HG03139 (cell line): ENCODE results near the gene ARHGEF6.
"Not testable (repeated sequence)": the region's sequence is repeated elsewhere in the genome, so short reads cannot be mapped to it uniquely, and the experiment has no call there.

ENCODE experiments used
- ATAC-seq: cut with Tn5 transposase; IDR thresholded peaks from one replicate; pipeline ENCODE4 v1.9.1; 2021; ENCODE audit not compliant: unreplicated experiment

The ARHGEF6 gene

DNA sequence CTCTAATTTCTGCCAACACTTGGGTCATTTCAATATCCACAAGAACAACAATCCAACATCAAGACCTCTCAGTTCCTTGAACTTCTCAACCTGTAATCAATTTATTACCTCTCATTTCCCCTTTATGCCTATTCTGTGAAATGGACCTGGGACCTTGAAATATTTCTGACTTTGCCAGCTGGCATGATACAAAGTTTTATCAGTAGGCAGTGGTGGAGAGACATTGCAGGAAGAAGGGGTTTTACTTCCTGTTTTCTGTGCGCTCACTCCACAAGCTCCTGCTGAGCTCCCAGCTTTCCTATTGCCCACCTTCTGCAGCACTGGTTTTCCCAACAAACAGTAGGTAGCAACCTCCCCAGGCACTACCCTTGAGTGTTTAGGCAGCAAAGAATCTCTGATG is 3.5 kb upstream of the ARHGEF6 start:
- ATAC-seq: no peak

DNA sequence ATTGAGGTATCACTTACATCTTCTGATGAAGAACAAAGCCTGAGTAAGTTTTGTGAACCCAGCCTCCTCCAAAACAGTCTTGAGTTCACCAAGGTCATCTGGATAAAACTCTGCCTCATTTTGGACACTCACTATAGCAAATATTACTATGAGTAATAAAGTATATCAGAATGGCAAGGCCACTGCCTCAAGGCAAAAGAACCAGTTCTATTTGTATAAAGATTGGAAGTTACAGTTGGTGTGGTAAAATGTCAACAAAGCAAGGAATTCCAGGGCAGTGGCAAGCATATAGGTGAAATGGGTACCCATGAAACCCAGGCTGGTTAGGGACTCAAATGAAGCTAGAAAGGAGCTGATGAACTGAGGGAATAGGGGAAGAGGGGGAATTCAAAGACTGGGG is 2.4 kb upstream of the ARHGEF6 start:
- no peak for ATAC-seq

DNA sequence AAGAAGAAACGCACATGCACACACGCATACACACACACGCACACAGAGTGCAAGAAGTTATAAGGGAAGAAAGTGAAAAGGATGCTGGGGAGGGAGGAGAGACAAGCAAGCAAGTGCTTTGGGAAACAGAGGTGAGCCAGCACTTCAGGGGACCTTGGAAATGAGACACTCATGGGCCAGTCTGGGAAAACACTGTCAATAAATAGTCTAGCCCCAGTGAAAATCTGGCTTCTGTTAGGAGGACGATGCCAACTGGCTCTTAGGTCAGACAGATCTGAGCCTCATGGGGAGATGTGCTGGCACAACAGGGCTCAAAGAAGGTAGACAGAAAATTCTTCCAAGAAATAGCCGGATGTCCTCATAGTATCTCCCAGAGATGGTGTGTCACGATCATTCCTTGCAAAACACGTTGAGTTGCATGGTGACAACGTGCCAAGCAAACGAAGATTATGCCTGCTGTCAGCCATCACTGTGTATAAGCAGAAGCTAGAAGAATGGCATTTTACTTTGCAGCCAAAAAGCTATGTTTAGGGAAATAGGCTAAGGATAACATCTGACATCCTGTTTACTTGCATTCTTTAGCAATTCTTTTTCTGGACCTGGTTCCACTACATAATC is 557 bp upstream of the ARHGEF6 start:
- no peak for ATAC-seq

DNA sequence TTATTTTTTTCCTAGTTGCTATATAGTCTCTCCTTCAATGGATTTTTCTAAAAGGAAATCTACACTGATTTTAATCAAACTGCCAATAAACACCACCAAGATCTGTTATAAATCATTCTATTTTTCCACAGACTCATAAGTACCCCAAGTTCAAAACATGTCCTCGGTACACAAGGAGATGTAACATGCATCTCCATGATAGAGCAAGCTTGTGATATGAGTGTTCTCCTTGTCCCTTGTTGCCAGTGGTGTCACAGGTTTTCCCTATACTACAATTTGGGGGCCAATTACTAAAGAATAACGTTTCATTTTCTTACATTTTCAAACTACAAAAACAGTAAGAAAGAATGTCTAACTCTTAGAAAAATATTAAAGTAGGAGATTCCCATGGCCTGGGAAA is 491 bp downstream of the ARHGEF6 start:
- no peak for ATAC-seq

DNA sequence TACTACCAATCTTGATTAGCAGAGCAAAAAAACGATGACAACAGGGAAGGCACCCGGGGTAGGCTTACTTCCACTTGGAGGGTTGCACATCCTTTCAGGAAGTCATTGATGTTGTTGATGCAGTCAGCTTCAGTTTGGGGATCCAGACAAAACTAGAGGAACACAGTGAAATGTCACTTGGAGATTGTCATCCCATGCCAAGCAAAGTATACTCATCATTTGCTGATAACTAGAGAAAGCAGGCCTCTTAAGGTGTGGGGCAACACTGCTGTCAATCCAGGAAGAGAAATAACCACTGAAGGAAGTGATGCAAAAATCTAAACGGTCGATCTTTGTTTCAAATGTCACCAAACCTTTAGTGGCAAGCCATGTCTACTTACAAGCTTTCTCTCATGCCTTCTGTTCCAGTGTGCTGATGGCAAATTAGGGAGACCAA is 1.4 kb downstream of the ARHGEF6 start:
- no peak for ATAC-seq

DNA sequence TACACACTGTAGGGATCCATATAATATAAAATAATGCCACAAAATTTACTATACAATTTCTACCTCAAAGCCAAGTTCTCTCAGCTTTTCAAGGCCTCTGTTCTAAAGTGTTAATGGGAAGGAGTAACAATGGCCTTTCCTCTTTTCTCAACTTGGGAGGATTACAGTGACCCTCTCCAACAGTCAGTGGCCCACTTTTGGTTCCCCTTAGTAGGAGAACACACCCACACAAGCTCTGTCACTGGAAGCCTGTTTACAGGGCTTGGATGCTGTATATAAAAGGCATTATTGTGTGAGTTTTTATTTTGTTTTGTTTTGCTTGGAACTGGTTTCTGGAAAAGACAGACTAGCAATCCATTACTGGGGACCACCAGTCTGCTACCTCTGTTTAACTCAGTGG is 1.8 kb downstream of the ARHGEF6 start:
- ATAC-seq: no peak

DNA sequence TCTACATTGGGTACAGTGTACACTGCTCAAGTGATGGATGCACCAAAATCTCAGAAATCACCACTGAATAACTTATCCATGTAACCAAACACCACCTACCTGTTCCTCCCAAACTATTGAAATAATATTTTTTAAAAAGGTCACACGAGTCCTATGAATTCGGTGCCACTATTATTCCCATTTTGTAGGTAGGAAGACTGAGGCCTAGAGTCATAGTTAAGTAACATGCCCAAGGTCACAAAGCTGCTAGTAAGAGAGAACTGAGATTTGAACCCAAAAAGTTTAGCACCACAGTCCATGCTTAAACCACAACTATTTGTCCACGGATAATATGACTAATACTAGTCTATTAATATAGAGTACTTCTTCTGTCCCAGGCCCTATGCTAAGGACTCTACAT is 2.7 kb downstream of the ARHGEF6 start:
- ATAC-seq: no peak

DNA sequence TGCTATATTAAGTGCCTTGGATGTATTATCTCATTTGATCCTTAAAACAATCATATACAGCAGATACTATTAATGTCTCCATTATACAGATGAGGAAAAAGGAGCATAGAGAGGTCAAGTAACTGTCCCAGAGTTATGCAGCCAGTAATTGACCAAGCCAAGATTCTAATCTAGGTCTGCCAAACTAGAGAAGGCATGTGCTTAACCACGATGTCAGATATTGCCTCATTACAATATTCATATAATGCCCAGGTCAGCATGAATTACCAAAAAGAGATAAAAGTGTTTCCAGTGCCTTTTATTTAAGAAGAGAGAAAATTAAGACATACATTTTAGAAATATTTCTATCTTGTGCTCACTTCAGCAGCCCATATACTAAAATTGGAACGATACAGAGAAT is 7.1 kb downstream of the ARHGEF6 start:
- no peak for ATAC-seq

DNA sequence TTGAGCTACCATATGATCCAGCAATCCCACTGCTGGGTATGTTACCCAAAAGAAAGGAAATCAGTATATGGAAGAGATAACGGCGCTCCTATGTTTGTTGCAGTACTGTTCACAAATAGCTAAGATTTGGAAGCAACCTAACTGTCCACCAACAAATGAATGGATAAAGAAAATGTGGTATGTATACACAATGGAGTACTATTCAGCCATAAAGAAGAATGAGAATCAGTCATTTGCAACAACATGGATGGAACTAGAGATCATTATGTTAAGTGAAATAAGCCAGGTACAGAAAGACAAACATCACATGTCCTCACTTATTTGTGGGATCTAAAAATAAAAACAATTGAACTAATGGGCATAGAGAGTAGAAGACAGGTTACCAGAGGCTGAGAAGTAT is 8.9 kb downstream of the ARHGEF6 start:
- ATAC-seq: not testable (repeated sequence)

DNA sequence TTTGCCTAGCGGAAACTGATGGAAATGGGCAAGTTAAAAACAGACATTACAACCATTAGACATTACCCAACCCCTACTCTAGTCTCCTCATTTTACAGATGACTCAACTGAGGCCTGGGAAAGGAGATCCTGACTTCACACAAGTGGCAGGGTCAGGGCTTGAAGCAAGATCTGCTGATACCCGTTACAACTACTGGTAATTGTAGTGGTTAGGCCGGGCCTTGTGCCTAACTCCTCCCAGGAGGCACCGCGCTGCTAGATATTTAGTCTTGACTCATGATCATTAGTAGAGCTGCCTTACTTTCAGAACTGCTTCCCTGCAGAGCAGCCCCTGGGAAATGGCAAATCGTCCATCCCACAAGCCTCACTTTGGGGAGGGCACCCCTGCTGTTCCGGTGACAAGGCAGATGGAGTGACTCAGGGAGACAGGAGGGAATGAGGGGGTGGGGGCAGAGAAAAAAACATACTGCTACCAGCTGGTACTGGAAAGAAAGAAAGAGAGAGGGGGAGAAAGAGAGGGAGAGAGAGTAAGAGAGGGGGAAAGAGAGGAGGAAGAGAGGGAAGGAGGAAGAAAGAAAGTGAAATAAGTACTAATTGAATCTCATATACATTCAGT is 12.2 kb downstream of the ARHGEF6 start:
- no peak for ATAC-seq

DNA sequence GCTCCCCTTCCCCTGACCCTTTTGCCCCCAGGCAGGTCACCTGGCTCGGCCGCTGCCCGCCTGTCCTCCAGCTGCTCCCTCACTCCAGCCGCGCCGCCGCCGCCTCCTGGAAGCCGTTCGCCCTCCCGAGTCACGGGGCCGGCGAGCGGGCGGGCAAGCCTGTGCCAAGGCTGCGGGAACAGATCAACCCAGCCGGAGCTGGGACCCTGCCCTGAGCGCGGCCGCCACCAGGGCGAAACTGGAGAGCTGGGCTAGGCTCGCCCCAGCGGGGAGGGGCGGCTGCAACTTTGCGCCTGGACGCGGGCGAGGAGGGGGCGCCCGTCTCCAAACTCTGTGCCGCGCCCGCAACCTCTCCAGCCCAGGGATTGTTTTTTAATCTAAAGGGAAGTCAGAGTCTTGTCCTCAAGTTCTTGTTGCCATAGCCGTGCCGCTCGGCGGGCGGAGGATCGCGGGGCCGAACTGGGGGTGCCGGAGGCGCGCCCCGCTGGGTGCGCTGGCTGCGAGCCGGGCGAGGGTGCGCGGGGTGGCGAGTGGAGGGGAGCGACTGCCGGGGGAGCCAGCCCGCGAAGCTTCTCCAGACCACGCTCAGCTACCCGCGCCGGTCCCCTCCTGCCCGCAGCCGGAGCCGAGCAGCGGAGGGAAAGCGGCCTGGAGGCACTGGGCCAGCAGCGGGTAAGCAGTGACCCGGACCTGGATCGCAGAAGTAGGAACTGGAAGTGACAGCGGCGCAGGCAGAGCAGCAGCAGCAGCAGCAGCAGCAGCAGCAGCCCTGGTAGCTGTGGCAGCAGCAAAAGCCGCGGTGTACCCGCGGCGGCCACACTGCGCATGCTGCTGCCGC is 13.4 kb downstream of the ARHGEF6 start:
- ATAC-seq: peak; percentile 63

DNA sequence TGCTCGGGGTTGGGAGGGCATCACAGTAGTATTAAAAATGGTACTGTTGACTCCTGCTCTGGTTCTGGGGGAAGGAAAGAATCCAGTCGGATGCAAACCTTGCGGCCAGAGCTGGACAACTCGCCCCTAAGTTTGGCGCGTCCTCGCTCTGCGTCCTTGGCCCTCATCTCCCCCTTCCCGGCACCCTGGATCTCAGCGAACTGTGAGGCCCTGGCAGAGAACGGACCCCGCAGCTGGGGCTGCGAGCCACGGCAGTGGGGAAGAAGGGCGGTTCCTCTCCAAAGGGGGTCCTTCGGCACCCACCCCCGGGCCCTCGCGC is 14.0 kb downstream of the ARHGEF6 start:
- ATAC-seq: no peak

DNA sequence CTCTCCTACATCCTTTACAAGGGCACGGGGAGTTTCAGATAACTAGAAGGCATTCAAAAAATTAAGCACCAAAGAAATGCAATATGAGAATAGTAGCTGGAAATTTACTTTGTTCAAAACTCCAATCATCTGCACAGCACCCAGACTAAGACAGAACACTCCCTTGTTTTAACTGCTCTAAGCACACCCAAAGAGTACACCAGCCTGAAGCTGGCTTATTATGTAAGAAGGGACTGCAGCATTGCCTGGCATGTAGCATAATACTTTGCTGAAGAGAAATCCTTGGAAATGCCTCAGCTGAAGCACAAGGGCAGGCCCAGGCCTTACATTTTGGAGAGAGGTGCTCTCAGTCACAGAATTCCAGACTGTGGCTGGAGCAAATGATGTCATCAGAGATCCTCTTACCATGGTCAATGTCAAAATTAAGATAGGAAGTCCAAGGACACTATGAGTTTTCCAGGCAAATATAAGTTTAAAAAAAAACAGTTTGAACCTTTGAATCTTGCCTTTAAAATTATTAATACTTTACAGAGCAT is 14.8 kb downstream of the ARHGEF6 start:
- ATAC-seq: no peak

DNA sequence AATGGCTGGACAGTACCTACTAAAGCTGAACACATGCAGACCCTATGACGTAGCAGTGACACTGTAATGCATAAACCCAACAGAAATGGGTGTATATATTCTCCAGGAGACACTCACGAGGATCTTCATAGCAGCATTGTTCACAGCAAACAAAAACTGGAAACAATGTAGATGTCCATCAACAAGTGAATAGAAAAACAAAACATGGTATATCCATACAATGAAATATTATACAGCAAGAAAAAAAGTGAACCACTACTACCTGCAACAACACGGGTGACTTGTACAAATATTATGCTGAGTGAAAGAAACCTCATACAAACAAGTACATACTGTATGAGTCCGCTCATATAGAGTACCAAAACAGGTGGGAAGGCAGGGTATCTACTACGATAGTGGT is 16.5 kb downstream of the ARHGEF6 start:
- ATAC-seq: no peak

DNA sequence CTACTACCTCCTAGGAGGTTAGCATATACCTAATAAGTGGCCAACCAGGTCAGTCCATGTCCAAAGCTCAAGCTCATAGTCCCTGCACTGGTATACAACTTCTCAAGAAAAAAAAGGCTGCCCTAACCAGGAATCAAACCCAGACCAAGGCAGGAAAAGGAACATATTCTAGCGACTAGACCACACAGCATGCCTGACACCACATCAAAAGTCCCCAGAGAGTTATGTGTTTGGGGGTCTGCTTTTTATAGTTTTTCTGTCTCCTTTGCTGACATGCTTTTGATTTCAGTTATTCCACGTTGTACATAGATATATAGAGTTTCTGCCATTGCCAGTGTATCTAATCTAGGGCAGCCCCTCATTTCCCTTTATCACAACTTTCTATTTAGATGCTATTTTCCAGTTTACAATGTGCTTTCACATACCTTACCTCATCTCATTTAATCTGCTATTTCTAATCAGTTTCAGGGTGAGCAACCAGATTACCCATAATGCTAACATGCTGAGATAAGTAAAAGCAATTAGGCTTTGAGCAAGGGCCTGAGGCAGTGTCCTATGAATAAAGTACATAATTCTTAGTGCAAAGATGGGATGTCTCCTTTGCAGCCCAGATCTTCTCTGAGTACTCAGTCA is 17.8 kb downstream of the ARHGEF6 start:
- ATAC-seq: no peak

DNA sequence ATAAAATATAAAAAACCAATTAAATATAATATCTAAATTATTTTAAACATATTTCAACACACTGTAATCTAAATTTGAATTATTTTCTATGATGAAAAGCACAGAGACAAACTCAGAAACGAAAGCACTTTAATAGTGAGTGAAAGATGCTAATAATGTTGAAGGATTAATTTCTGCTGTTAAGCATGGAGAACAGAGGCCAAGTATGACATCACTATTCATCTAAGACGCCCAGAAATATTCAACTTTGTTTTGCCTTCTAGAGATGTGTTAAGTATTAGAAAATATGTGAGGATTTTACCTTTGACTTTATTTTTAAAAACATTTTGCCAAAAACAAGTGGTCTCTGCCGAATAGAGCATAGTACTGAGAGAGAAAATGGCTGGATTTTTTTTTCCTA is 19.3 kb downstream of the ARHGEF6 start:
- ATAC-seq: no peak

DNA sequence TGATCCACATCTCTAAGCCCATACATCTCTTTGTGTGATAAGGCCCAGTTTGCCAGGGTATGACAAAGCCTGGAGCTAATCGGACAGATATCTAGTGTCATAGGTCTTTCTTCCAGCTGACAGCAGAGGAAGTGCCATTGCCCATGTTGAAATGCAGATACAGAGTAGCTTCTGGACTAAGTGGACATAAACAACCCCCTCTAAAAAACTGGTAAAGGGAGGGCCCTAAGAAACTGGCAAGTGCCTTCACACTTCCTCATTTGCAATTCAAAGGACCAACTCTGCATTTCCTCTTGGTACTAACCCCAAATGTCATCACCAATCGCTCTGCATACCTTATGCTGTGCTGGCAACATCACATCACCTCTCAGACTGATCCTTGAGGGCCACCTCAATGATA is 20.8 kb downstream of the ARHGEF6 start:
- no peak for ATAC-seq

DNA sequence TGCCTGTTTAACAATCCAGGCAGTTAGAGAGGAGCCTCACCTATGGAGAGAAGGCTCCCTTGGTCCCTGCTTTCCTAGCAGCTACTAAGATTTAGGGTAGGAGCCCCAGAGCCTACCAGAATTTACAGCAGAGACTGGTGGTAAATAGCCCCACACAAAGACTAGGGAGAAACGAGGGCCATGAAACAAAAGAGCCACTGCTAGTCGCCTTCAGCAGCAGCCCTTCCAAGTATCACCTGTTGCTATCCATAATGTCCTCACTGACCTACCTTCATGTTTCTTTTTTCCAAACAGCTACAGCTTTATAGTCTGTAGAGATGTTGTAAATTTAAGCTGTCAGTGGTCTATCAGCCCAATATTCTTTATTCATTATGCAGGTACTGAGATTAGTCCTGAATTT is 25.3 kb downstream of the ARHGEF6 start:
- ATAC-seq: no peak

DNA sequence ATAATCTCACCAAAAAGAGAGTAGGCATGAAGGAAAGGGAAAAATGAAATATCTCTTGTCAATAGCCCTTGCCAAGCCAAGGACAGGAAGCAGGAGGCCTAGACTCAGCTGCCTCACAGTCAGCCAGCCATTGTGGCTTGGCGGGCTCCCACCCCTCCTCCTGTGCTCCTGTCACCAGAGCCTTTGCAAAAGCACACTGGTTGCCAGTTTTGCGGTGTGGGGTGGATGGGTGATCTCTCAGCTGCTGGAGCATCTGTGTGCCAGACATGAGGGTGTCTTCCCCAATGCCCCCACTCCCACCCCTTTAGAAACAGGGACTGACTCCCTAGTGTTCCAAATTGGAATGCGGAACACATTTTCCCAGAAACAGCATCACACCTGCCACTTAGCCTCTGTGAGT is 26.1 kb downstream of the ARHGEF6 start:
- no peak for ATAC-seq

DNA sequence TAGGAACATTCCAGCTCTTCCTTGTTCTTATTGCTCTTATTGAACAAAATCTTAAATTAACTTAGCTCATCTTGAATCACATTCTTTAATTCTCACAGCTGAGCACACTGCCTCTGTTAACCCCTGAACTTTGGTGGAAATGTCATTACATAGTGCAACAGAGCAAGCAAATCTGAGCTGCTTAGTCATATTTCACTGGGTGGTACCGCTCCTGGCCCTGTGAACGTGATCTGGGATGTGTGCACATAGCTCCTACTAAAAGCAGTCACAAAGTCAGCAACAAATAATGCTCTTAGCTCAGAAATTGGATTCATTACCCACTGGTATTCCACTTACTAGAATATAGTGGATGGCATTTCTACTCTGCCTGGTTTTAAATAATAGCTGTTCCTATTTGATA is 27.9 kb downstream of the ARHGEF6 start:
- no peak for ATAC-seq

DNA sequence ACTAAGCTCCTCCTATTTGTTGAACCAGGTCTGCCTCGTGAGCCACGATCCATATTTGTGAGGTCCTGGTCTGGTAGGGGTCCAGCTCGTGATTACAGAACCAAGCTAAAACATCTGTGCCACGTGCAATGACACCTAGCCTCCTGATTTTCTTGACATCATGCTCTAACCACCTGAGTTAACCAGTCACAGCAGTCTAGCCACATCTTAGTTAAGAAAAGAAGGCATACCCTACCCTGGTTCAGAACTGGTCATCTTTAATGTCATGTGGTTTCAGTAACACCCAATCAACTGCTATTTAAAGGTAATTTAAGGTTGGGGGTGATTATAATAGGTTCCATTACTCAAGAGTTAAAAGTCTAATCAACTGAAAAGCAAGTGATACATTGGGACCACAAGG is 28.4 kb downstream of the ARHGEF6 start:
- ATAC-seq: no peak

DNA sequence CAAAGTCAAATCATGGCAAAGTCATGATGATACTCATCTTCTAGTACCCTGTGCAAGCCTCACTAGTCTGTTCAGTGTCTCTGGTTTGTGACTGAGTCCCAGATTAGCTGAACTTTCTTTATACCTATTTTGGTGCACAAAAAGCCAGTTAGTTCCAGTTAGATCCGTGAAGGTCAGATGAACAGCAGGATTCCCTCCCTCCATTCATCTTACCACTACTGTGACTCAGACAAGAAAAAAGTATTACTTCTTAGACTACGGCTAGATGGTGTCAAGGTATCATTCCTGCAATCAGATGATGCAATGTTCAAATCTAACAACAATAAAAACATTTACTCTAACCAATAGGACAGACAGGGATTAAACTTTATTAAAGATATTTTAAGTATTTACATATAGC is 30.4 kb downstream of the ARHGEF6 start:
- no peak for ATAC-seq
